GM12892 (cell line): ENCODE data around the gene APOA4.

ENCODE experiments used
- POLR2A ChIP-seq: IDR thresholded peaks from 2 replicates; pipeline ENCODE4 v1.6.1; 2011; ENCODE audit warnings: low read depth, low read length, control low read depth
- POLR2AphosphoS5 ChIP-seq: IDR thresholded peaks from 2 replicates; pipeline ENCODE4 v1.6.1; 2011; ENCODE audit warnings: low read depth, low read length, control low read depth
- TAF1 ChIP-seq: IDR thresholded peaks from 2 replicates; pipeline ENCODE4 v1.6.1; 2011; ENCODE audit warnings: low read depth, mild to moderate bottlenecking, control low read depth, low read length, borderline replicate concordance

DNA sequence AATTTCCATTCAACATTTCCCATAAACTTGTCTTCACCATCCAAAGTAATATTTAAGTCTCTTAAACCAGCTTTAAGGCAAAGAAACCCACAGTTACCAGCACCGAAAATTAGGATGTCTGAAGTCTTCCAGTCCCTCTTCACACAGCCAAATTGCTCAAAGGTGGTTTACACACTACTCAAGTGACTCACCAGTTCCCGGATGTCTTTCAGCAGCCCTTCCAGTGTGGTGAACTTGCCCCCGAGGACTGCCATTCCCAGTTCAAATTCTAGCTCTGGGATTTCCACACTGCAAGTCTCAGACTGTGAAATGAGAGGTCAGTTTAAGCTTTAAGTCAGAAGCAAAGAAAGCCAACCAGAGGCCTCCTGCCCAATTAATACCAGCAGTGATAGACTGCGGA is 40.4 kb downstream of the APOA4 start:
- TF ChIP-seq POLR2A (no peak), POLR2AphosphoS5 (no peak), TAF1 (no peak)
